Hepatic stellate cell (primary cell): Measurements from ENCODE around the gene TMEM41B.
"Not testable (repeated sequence)": the region's sequence is repeated elsewhere in the genome, so short reads cannot be mapped to it uniquely, and the experiment has no call there.

ENCODE experiments used
- DNase-seq: peaks from one replicate; pipeline ENCODE4 v3.0.0; 2011; ENCODE audit warnings: low spot score

TMEM41B gene

GRCh38 chr11:9314291-9315077 lies at the start of gene TMEM41B:
Gene TMEM41B (minus strand): TSS chr11:9314593. CDS start chr11:9314441, 152 bp downstream.
- DNase-seq = peak; percentile 99

GRCh38 chr11:9362393-9362863 lies 48.0 kb upstream of the TMEM41B start:
- no peak for DNase-seq

- DNase-seq = not testable (repeated sequence)
Observed at GRCh38 chr11:9360862-9361622, 46.6 kb upstream of the TMEM41B start.

GRCh38 chr11:9357041-9357440 lies 42.6 kb upstream of the TMEM41B start:
- no peak for DNase-seq

GRCh38 chr11:9351321-9351881 lies 37.0 kb upstream of the TMEM41B start:
- DNase-seq = no peak

- DNase-seq = not testable (repeated sequence)
Observed at GRCh38 chr11:9347779-9348178, 33.4 kb upstream of the TMEM41B start.

GRCh38 chr11:9347100-9347499 lies 32.7 kb upstream of the TMEM41B start:
- DNase-seq = no peak

- DNase-seq = no peak
Observed at GRCh38 chr11:9344061-9344680, 29.8 kb upstream of the TMEM41B start.

- DNase-seq = no peak
Observed at GRCh38 chr11:9341638-9342178, 27.3 kb upstream of the TMEM41B start.

- no peak for DNase-seq
Observed at GRCh38 chr11:9332655-9333054, 18.3 kb upstream of the TMEM41B start.

GRCh38 chr11:9330387-9331384 lies 16.3 kb upstream of the TMEM41B start:
- DNase-seq = no peak

- DNase-seq = no peak
Observed at GRCh38 chr11:9320047-9320446, 5.7 kb upstream of the TMEM41B start.

- DNase-seq = not testable (repeated sequence)
Observed at GRCh38 chr11:9319377-9320001, 5.1 kb upstream of the TMEM41B start.

GRCh38 chr11:9318442-9319376 lies 4.3 kb upstream of the TMEM41B start:
- not testable (repeated sequence) for DNase-seq

- DNase-seq = no peak
Observed at GRCh38 chr11:9316334-9316733, 1.9 kb upstream of the TMEM41B start.

GRCh38 chr11:9315078-9315688 lies 790 bp upstream of the TMEM41B start:
- no peak for DNase-seq

- peak; percentile 45 for DNase-seq
Observed at GRCh38 chr11:9313648-9314290, 624 bp downstream of the TMEM41B start.

GRCh38 chr11:9310485-9311090 lies 3.8 kb downstream of the TMEM41B start:
- DNase-seq = no peak
